ENCODE results near the gene DNAJB5. TPM values are rescaled to one million over a fixed set of nuclear protein-coding genes. Genes with fewer than 3 reads are reported as not detected.

DNAJB5 gene
- total and polyA plus RNA-seq, 7 donors = 0.92 to 58.7 (median 27.8) TPM

- TF ChIP-seq, protein P1, sequence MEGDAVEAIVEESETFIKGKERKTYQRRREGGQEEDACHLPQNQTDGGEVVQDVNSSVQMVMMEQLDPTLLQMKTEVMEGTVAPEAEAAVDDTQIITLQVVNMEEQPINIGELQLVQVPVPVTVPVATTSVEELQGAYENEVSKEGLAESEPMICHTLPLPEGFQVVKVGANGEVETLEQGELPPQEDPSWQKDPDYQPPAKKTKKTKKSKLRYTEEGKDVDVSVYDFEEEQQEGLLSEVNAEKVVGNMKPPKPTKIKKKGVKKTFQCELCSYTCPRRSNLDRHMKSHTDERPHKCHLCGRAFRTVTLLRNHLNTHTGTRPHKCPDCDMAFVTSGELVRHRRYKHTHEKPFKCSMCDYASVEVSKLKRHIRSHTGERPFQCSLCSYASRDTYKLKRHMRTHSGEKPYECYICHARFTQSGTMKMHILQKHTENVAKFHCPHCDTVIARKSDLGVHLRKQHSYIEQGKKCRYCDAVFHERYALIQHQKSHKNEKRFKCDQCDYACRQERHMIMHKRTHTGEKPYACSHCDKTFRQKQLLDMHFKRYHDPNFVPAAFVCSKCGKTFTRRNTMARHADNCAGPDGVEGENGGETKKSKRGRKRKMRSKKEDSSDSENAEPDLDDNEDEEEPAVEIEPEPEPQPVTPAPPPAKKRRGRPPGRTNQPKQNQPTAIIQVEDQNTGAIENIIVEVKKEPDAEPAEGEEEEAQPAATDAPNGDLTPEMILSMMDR (IDR thresholded peaks at IDR 0.05) = no peak
- no peak for TF ChIP-seq POLR2AphosphoS5 (IDR thresholded peaks at IDR 0.05)
- TF ChIP-seq POLR2A (IDR thresholded peaks at IDR 0.05) = no peak
- no peak for TF ChIP-seq EP300 (IDR thresholded peaks at IDR 0.05)
- H3K4me1 ChIP-seq = peaks cover 0 to 15% (median 11%) of the 10 kb centered on the region in 4 donors
- H3K27me3 ChIP-seq = peaks cover 15 to 35% (median 20%) of the 10 kb centered on the region in 3 donors
Measured at GRCh38 chr9:34961574-34962490, 27.7 kb upstream of the DNAJB5 start.

GRCh38 chr9:34962546-34962945 lies 27.0 kb upstream of the DNAJB5 start:
- WGBS, 2 donors = 86 to 89% methylated on average over 3 of the region's 3 CpGs
- no peaks in the 10 kb centered on the region for H3K36me3 ChIP-seq
- H3K9me3 ChIP-seq = no peaks in the 10 kb centered on the region
- no peak overlapping the region for H3K4me3 ChIP-seq
- H3K27ac ChIP-seq = no peak overlapping the region
- peaks cover 15 to 37% (median 17%) of the 10 kb centered on the region in 3 donors for H3K27me3 ChIP-seq
- H3K4me1 ChIP-seq = peaks cover 0 to 12% (median 8%) of the 10 kb centered on the region in 4 donors
- DNase-seq = no peak
- intact Hi-C loops (cut with DNase I) = no loop called here
- TF ChIP-seq, protein P1 (IDR thresholded peaks at IDR 0.05) = no peak
- no peak for TF ChIP-seq POLR2A (IDR thresholded peaks at IDR 0.05)
- no peak for TF ChIP-seq EP300 (IDR thresholded peaks at IDR 0.05)
- TF ChIP-seq POLR2AphosphoS5 (IDR thresholded peaks at IDR 0.05) = no peak

More at GRCh38 chr9:34961574-34962490, 27.7 kb upstream of the DNAJB5 start:
- WGBS, 2 donors = 50 to 57% methylated on average over 5 of the region's 5 CpGs
- intact Hi-C loops (cut with DNase I) = no loop called here
- no peaks in the 10 kb centered on the region for H3K36me3 ChIP-seq
- no peak overlapping the region for H3K4me3 ChIP-seq
- no peak for DNase-seq
- H3K9me3 ChIP-seq = no peaks in the 10 kb centered on the region
- H3K27ac ChIP-seq = no peak overlapping the region

GRCh38 chr9:34963552-34963951 lies 26.0 kb upstream of the DNAJB5 start:
- TF ChIP-seq EP300 (IDR thresholded peaks at IDR 0.05) = no peak
- TF ChIP-seq, protein P1 (IDR thresholded peaks at IDR 0.05) = no peak
- TF ChIP-seq POLR2A (IDR thresholded peaks at IDR 0.05) = no peak
- TF ChIP-seq POLR2AphosphoS5 (IDR thresholded peaks at IDR 0.05) = no peak
- Histone ChIP-seq H3K4me3 (no peak overlapping the region), H3K36me3 (no peaks in the 10 kb centered on the region), H3K27ac (no peak overlapping the region), H3K4me1 (peaks cover 0 to 5% (median 1%) of the 10 kb centered on the region in 4 donors), H3K27me3 (peaks cover 10 to 33% (median 11%) of the 10 kb centered on the region in 3 donors), H3K9me3 (no peaks in the 10 kb centered on the region)
- intact Hi-C loops (cut with DNase I) = no loop called here
- WGBS, 2 donors = 70 to 71% methylated on average over 2 of the region's 2 CpGs
- no peak for DNase-seq

- H3K27me3 ChIP-seq = peaks cover 5 to 25% (median 8%) of the 10 kb centered on the region in 3 donors
- 35 to 64% methylated on average over 3 of the region's 3 CpGs for WGBS, 2 donors
- H3K4me3 ChIP-seq = no peak overlapping the region
- no peak for TF ChIP-seq POLR2AphosphoS5 (IDR thresholded peaks at IDR 0.05)
- TF ChIP-seq EP300 (IDR thresholded peaks at IDR 0.05) = no peak
- TF ChIP-seq, protein P1 (IDR thresholded peaks at IDR 0.05) = no peak
- TF ChIP-seq POLR2A (IDR thresholded peaks at IDR 0.05) = no peak
- H3K4me1 ChIP-seq = no peaks in the 10 kb centered on the region
- no peak for DNase-seq
- H3K9me3 ChIP-seq = no peaks in the 10 kb centered on the region
- intact Hi-C loops (cut with DNase I) = no loop called here
- no peaks in the 10 kb centered on the region for H3K36me3 ChIP-seq
- H3K27ac ChIP-seq = no peak overlapping the region
Measured at GRCh38 chr9:34964458-34964857, 25.1 kb upstream of the DNAJB5 start.
